Subcutaneous adipose tissue (tissue), 4 donors: ENCODE data around the gene CTSE. TPM values are rescaled to one million over a fixed set of nuclear protein-coding genes. Genes with fewer than 3 reads are reported as not detected.

Experiments
- total RNA-seq, 4 donors: library from RNA; depleted of rRNA; stranded (reverse); fragments of >200 nt; gene quantifications; one replicate each; pipeline ENCODE4 v1.1.0, GENCODE V29; 2016
- TF ChIP-seq, protein P1 (sequence below): fragments of 450-650 bp; IDR thresholded peaks from one replicate; pipeline ENCODE4 v1.5.1; 2016; ENCODE audit warnings: low read depth, mild to moderate bottlenecking, control low read depth, antibody characterized with exemption, moderate library complexity

CTSE gene
- total RNA-seq, 4 donors from 2014 or later = not detected

DNA sequence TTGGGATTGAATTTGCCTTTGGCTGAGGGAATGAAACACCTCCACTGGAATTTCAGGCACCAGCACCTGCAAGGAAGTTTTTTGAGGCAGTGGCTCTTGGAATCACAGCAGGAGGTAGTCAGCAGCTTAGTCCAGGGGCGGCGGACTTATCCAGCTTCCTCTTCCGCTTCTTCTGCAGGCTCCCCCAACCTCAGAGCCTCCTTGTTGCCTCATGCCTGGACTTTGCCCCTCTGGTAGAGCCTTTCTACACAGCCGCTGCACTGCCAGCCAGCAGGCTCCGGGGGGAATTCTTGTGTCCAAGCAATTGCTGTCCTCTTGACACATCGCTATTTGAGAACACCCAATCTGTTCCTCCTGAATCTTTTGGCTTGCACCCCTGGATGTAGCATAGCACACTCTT lies 24.9 kb upstream of the CTSE start:
- TF ChIP-seq, protein P1, sequence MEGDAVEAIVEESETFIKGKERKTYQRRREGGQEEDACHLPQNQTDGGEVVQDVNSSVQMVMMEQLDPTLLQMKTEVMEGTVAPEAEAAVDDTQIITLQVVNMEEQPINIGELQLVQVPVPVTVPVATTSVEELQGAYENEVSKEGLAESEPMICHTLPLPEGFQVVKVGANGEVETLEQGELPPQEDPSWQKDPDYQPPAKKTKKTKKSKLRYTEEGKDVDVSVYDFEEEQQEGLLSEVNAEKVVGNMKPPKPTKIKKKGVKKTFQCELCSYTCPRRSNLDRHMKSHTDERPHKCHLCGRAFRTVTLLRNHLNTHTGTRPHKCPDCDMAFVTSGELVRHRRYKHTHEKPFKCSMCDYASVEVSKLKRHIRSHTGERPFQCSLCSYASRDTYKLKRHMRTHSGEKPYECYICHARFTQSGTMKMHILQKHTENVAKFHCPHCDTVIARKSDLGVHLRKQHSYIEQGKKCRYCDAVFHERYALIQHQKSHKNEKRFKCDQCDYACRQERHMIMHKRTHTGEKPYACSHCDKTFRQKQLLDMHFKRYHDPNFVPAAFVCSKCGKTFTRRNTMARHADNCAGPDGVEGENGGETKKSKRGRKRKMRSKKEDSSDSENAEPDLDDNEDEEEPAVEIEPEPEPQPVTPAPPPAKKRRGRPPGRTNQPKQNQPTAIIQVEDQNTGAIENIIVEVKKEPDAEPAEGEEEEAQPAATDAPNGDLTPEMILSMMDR = no peak

GRCh38 chr1:206047271-206047670 lies 23.6 kb upstream of the CTSE start:
- TF ChIP-seq, protein P1 = no peak

DNA sequence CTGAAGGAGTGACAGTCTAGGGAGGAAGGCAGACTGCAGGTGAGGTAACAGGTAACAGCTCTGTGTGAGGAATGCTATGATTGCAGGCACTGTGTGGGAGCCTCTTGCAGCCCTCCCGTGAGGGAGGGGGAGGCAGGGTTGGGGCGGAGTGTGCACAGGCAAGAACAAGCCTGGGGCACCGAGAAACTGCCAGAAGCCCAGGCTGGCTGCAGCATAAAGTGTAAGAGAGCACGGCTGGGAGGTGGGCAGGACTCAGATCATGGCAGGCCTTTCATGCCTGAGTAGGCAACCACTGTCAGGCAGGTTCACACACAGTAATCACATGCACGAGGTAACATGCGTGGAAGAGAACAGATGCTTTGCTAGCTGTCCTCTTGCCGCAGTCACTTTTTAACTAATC lies 17.9 kb upstream of the CTSE start:
- TF ChIP-seq, protein P1 = no peak

GRCh38 chr1:206040328-206040727 lies 16.6 kb upstream of the CTSE start:
- TF ChIP-seq, protein P1 = no peak

- TF ChIP-seq, protein P1 = no peak
These were observed 15.6 kb upstream of the CTSE start for GRCh38 chr1:206039046-206039973.

- TF ChIP-seq, protein P1 = no peak
These were observed 13.9 kb upstream of the CTSE start for GRCh38 chr1:206037581-206037980.

DNA sequence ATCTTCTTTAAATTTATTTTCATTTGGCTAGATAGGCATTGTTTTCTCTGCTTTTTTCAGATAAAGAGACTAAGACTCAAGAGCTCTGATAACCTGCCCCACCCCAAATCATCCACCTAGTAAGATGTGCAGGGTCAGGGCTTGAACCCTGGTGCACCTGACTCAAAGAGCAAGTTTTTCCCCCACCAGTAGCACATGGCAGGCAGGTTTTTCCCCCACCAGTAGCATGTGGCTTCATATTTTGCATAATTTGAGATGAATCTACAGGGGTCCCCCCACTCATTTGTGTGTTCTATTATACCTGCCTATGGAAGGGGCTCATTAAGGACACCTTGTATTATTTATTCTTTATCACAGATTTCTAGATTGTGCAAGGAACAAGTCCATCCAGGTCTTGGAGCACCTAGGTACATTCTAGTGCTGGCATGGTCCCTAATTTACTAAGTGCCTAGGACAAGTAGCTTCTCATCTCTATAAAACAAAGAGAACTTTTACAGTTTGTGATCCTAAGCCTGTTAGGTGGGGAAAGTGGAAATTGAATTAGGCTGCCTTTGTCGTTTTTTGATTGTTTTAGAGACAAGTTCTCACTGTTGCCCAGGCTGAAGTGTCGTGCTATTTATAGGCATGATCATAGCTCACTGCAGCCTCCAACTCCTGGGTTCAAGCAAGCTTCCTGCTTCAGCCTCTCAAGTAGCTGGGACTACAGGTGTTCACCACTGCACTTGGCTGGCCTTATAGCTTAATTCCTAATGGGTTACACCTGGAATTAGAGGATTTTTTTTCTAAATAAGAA lies 13.2 kb upstream of the CTSE start:
- TF ChIP-seq, protein P1 = no peak
